Measurements from ENCODE around the gene CASK. TPM values are rescaled to one million over a fixed set of nuclear protein-coding genes. Genes with fewer than 3 reads are reported as not detected.

The CASK gene
- total and polyA plus RNA-seq, 2 of the 13 experiments (the other 11 are each of a cell fraction or from before 2014, with no cell fraction given): 14.5 to 16.0 TPM

DNA sequence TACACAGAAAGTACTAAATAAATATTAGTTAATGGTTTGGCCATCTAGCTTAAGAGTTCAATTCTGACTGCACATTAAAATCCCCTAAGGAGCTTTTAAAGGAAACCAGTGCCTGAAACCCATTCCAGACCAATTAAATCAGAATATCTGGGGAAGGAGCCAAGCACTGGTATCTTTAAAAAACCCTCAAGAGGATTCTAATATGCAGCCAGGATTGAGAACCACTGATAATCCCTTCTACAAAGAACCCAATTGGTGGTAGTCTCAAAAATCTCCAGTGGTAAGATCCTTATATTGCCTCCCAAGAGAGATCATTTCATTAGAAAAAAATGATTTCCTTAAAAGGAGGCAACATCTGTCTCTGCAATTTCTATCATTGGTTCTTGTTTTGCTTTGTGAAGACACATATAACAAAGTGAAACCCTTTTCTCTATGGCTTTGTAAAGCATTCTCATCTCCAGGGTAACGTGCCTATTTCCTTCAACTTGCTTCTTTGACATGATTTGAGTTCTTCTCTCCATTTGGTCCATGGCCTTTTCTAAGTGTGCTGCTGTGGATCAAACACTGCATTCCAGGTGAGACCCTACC lies 231.1 kb downstream of the CASK start:
- ATAC-seq: no peak
- no peak for DNase-seq (ENCODE audit: low spot score)
- Histone ChIP-seq H4K20me1 (ENCODE audit: insufficient read depth, low read length) (no peaks in the 10 kb centered on the region), H3K4me1 (ENCODE audit: insufficient read depth, low read length) (no peaks in the 10 kb centered on the region), H3K9ac (ENCODE audit: insufficient read depth, low read depth, low read length) (no peak overlapping the region), H3K27ac (ENCODE audit: extremely low read length, insufficient read depth, low read length) (no peak overlapping the region), H2AFZ (ENCODE audit: low read length) (no peak overlapping the region), H3K36me3 (replicated peaks in 1 of 2; ENCODE audit: control insufficient read depth in 1 of 2, insufficient read depth in 2 of 2, low read length in 2 of 2) (no peaks in the 10 kb centered on the region), H3K79me2 (ENCODE audit: insufficient read depth, low read length) (no peaks in the 10 kb centered on the region), H3K4me2 (ENCODE audit: low read depth, low read length) (no peak overlapping the region), H3K4me3 (replicated peaks in 1 of 3; ENCODE audit: insufficient read depth in 1 of 3, low read depth in 2 of 3, low read length in 3 of 3) (no peak overlapping the region), H3K27me3 (ENCODE audit: control insufficient read depth in 1 of 2, insufficient read depth in 2 of 2, low read length in 2 of 2) (no peaks in the 10 kb centered on the region), H3K9me3 (ENCODE audit: low read length) (no peaks in the 10 kb centered on the region)
- no peak for FAIRE-seq
- POLR2A ChIA-PET: no interaction called here
- CTCF ChIA-PET (ENCODE audit: low intra/inter-chr PET ratio, low total read pairs): no interaction called here
- TF ChIP-seq ZNF720 (CRISPR knock-in tag; IDR thresholded peaks at IDR 0.05): no peak
- in situ Hi-C loops (cut with HindIII; ENCODE audit: extremely low pct_ligation_motif_present, low pct_unique_long_range_greater_than_20kb) (no loop called here), intact Hi-C loops (cut with micrococcal nuclease; ENCODE audit: unreplicated experiment) (no loop called here)
- BruUV-seq (replicated peaks): no TSS peak
- 92% methylated on average over 1 of the region's 1 CpG for WGBS (ENCODE audit: low lambda C conversion rate)

DNA sequence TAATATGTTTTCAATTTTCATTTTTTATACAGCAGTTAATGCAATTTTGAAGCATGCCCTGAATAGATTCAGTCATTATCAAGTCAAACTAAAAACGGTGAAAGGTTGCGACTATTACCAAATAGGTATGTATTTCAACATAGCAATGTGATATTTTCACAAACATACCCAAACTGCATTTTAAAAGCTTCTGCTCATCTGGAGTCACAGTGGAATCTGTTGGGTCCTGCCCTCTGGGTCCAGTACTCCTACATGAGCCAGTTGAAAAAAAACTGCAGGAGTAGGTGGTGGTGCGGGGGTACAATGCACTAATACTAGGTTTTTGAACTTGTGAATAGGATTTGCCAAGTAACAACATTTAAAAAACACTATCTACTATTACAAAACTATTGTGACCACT lies 233.6 kb downstream of the CASK start:
- no peaks in the 10 kb centered on the region for H3K79me2 ChIP-seq (ENCODE audit: insufficient read depth, low read length)
- no peak overlapping the region for H3K4me3 ChIP-seq (replicated peaks in 1 of 3; ENCODE audit: insufficient read depth in 1 of 3, low read depth in 2 of 3, low read length in 3 of 3)
- ChIA-PET CTCF (ENCODE audit: low intra/inter-chr PET ratio, low total read pairs) (no interaction called here), POLR2A (no interaction called here)
- intact Hi-C loops (cut with micrococcal nuclease; ENCODE audit: unreplicated experiment) (no loop called here), in situ Hi-C loops (cut with HindIII; ENCODE audit: extremely low pct_ligation_motif_present, low pct_unique_long_range_greater_than_20kb) (no loop called here)
- H3K4me1 ChIP-seq (ENCODE audit: insufficient read depth, low read length): no peaks in the 10 kb centered on the region
- WGBS (ENCODE audit: low lambda C conversion rate): 69% methylated on average over 3 of the region's 3 CpGs
- ATAC-seq (no peak), DNase-seq (ENCODE audit: low spot score) (no peak), FAIRE-seq (no peak)
- BruUV-seq (replicated peaks): no TSS peak
- H2AFZ ChIP-seq (ENCODE audit: low read length): no peak overlapping the region
- H3K9me3 ChIP-seq (ENCODE audit: low read length): no peaks in the 10 kb centered on the region
- H3K9ac ChIP-seq (ENCODE audit: insufficient read depth, low read depth, low read length): no peak overlapping the region
- H3K27ac ChIP-seq (ENCODE audit: extremely low read length, insufficient read depth, low read length): no peak overlapping the region
- H3K4me2 ChIP-seq (ENCODE audit: low read depth, low read length): no peak overlapping the region
- no peaks in the 10 kb centered on the region for H3K36me3 ChIP-seq (replicated peaks in 1 of 2; ENCODE audit: control insufficient read depth in 1 of 2, insufficient read depth in 2 of 2, low read length in 2 of 2)
- H4K20me1 ChIP-seq (ENCODE audit: insufficient read depth, low read length): no peaks in the 10 kb centered on the region
- no peaks in the 10 kb centered on the region for H3K27me3 ChIP-seq (ENCODE audit: control insufficient read depth in 1 of 2, insufficient read depth in 2 of 2, low read length in 2 of 2)
- no peak for TF ChIP-seq ZMYM2 (CRISPR knock-in tag; IDR thresholded peaks at IDR 0.05)
- no peak for TF ChIP-seq STAT5B (CRISPR knock-in tag; IDR thresholded peaks at IDR 0.05)
- TF ChIP-seq, protein P1, sequence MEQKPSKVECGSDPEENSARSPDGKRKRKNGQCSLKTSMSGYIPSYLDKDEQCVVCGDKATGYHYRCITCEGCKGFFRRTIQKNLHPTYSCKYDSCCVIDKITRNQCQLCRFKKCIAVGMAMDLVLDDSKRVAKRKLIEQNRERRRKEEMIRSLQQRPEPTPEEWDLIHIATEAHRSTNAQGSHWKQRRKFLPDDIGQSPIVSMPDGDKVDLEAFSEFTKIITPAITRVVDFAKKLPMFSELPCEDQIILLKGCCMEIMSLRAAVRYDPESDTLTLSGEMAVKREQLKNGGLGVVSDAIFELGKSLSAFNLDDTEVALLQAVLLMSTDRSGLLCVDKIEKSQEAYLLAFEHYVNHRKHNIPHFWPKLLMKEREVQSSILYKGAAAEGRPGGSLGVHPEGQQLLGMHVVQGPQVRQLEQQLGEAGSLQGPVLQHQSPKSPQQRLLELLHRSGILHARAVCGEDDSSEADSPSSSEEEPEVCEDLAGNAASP (CRISPR knock-in tag; IDR thresholded peaks at IDR 0.05; ENCODE audit: borderline replicate concordance): no peak
- TF ChIP-seq ZSCAN30 (CRISPR knock-in tag; IDR thresholded peaks at IDR 0.05): no peak
- TF ChIP-seq, protein P2, sequence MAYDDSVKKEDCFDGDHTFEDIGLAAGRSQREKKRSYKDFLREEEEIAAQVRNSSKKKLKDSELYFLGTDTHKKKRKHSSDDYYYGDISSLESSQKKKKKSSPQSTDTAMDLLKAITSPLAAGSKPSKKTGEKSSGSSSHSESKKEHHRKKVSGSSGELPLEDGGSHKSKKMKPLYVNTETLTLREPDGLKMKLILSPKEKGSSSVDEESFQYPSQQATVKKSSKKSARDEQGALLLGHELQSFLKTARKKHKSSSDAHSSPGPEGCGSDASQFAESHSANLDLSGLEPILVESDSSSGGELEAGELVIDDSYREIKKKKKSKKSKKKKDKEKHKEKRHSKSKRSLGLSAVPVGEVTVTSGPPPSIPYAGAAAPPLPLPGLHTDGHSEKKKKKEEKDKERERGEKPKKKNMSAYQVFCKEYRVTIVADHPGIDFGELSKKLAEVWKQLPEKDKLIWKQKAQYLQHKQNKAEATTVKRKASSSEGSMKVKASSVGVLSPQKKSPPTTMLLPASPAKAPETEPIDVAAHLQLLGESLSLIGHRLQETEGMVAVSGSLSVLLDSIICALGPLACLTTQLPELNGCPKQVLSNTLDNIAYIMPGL (CRISPR knock-in tag; IDR thresholded peaks at IDR 0.05; ENCODE audit: borderline replicate concordance in 1 of 2, low read depth in 1 of 2): no peak
- TF ChIP-seq, protein P3, sequence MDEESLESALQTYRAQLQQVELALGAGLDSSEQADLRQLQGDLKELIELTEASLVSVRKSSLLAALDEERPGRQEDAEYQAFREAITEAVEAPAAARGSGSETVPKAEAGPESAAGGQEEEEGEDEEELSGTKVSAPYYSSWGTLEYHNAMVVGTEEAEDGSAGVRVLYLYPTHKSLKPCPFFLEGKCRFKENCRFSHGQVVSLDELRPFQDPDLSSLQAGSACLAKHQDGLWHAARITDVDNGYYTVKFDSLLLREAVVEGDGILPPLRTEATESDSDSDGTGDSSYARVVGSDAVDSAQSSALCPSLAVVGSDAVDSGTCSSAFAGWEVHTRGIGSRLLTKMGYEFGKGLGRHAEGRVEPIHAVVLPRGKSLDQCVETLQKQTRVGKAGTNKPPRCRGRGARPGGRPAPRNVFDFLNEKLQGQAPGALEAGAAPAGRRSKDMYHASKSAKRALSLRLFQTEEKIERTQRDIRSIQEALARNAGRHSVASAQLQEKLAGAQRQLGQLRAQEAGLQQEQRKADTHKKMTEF (CRISPR knock-in tag; IDR thresholded peaks at IDR 0.05): no peak
- TF ChIP-seq, protein P4, sequence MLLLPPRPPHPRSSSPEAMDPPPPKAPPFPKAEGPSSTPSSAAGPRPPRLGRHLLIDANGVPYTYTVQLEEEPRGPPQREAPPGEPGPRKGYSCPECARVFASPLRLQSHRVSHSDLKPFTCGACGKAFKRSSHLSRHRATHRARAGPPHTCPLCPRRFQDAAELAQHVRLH (CRISPR knock-in tag; IDR thresholded peaks at IDR 0.05; ENCODE audit: borderline replicate concordance, low read depth): no peak
- TF ChIP-seq TSC22D2 (CRISPR knock-in tag; IDR thresholded peaks at IDR 0.05; ENCODE audit: borderline replicate concordance): no peak
- TF ChIP-seq, protein P5, sequence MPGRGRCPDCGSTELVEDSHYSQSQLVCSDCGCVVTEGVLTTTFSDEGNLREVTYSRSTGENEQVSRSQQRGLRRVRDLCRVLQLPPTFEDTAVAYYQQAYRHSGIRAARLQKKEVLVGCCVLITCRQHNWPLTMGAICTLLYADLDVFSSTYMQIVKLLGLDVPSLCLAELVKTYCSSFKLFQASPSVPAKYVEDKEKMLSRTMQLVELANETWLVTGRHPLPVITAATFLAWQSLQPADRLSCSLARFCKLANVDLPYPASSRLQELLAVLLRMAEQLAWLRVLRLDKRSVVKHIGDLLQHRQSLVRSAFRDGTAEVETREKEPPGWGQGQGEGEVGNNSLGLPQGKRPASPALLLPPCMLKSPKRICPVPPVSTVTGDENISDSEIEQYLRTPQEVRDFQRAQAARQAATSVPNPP (CRISPR knock-in tag; IDR thresholded peaks at IDR 0.05): no peak
- no peak for TF ChIP-seq PHF5A (CRISPR knock-in tag; IDR thresholded peaks at IDR 0.05; ENCODE audit: low read depth, unreplicated experiment)
- no peak for TF ChIP-seq ZFP62 (CRISPR knock-in tag; IDR thresholded peaks at IDR 0.05)

Data from HepG2 (cell line).